ENCODE results near the gene PDZRN4.

GRCh38 chr12:41468756-41469155 is 280.6 kb downstream of the PDZRN4 start:
- TF ChIP-seq CTCF (IDR thresholded peaks at IDR 0.05) (no peak), POLR2A (IDR thresholded peaks at IDR 0.05) (no peak)
